ENCODE results near the gene GRID1.
A peak's percentile ranks its signal among the peaks of the same experiment; 100 is the strongest.

Gene GRID1

GRCh38 chr10:85601526-85601925, 765.1 kb downstream of the GRID1 start:
- Histone ChIP-seq H3K4me2 (ENCODE audit: low read length) (no peak overlapping the region), H3K36me3 (ENCODE audit: control insufficient read depth, insufficient read depth, low read length) (no peaks in the 10 kb centered on the region), H4K5ac (ENCODE audit: low read length) (no peak overlapping the region), H3K79me2 (ENCODE audit: control insufficient read depth, insufficient read depth, low read length) (no peaks in the 10 kb centered on the region), H4K8ac (ENCODE audit: low read depth, low read length) (no peak overlapping the region), H3K18ac (ENCODE audit: low read length) (no peak overlapping the region), H3K23ac (ENCODE audit: low read length) (no peak overlapping the region), H3K27me3 (ENCODE audit: insufficient read depth, low read length, poor library complexity) (no peaks in the 10 kb centered on the region), H3K4ac (ENCODE audit: low read depth, low read length) (no peak overlapping the region), H2BK5ac (ENCODE audit: low read length) (no peak overlapping the region), H3K79me1 (ENCODE audit: low read length) (no peaks in the 10 kb centered on the region), H3K56ac (ENCODE audit: low read length) (no peak overlapping the region), H3K9ac (ENCODE audit: low read length) (no peak overlapping the region), H3K27ac (ENCODE audit: low read depth, low read length) (no peak overlapping the region), H3K4me3 (ENCODE audit: low read length) (no peak overlapping the region), H2AK5ac (ENCODE audit: low read length) (no peak overlapping the region), H2BK120ac (ENCODE audit: low read depth, low read length) (no peak overlapping the region), H2BK15ac (replicated peaks; ENCODE audit: low read depth) (no peak overlapping the region), H3K4me1 (ENCODE audit: control insufficient read depth, low read depth, low read length) (no peaks in the 10 kb centered on the region)
- no CpG with 5 or more reads among the region's 9 CpGs for WGBS (ENCODE audit: extremely low coverage, insufficient coverage, low lambda C conversion rate)
- DNase-seq, result no peak

GRCh38 chr10:85600744-85601081, 765.9 kb downstream of the GRID1 start:
- H3K4me2 ChIP-seq (ENCODE audit: low read length), result no peak overlapping the region
- no peak overlapping the region for H2BK5ac ChIP-seq (ENCODE audit: low read length)
- H3K9ac ChIP-seq (ENCODE audit: low read length), result no peak overlapping the region
- no peak overlapping the region for H2BK15ac ChIP-seq (replicated peaks; ENCODE audit: low read depth)
- H3K18ac ChIP-seq (ENCODE audit: low read length), result no peak overlapping the region
- no peak overlapping the region for H3K4me3 ChIP-seq (ENCODE audit: low read length)
- H3K23ac ChIP-seq (ENCODE audit: low read length), result no peak overlapping the region
- H3K4me1 ChIP-seq (ENCODE audit: control insufficient read depth, low read depth, low read length), result no peaks in the 10 kb centered on the region
- no peak overlapping the region for H4K5ac ChIP-seq (ENCODE audit: low read length)
- no peak overlapping the region for H3K56ac ChIP-seq (ENCODE audit: low read length)
- no peaks in the 10 kb centered on the region for H3K79me2 ChIP-seq (ENCODE audit: control insufficient read depth, insufficient read depth, low read length)
- no CpG with 5 or more reads among the region's 2 CpGs for WGBS (ENCODE audit: extremely low coverage, insufficient coverage, low lambda C conversion rate)
- no peaks in the 10 kb centered on the region for H3K36me3 ChIP-seq (ENCODE audit: control insufficient read depth, insufficient read depth, low read length)
- no peaks in the 10 kb centered on the region for H3K27me3 ChIP-seq (ENCODE audit: insufficient read depth, low read length, poor library complexity)
- no peak overlapping the region for H2BK120ac ChIP-seq (ENCODE audit: low read depth, low read length)
- H3K79me1 ChIP-seq (ENCODE audit: low read length), result no peaks in the 10 kb centered on the region
- H4K8ac ChIP-seq (ENCODE audit: low read depth, low read length), result no peak overlapping the region
- no peak overlapping the region for H3K4ac ChIP-seq (ENCODE audit: low read depth, low read length)
- no peak overlapping the region for H2AK5ac ChIP-seq (ENCODE audit: low read length)
- no peak overlapping the region for H3K27ac ChIP-seq (ENCODE audit: low read depth, low read length)
- DNase-seq, result no peak

- DNase-seq, result peak; percentile 53
- Histone ChIP-seq H3K27ac (ENCODE audit: low read depth, low read length) (no peak overlapping the region), H2BK5ac (ENCODE audit: low read length) (no peak overlapping the region), H2AK5ac (ENCODE audit: low read length) (no peak overlapping the region), H2BK15ac (replicated peaks; ENCODE audit: low read depth) (no peak overlapping the region), H2BK120ac (ENCODE audit: low read depth, low read length) (no peak overlapping the region), H3K23ac (ENCODE audit: low read length) (no peak overlapping the region), H3K4me3 (ENCODE audit: low read length) (no peak overlapping the region), H3K36me3 (ENCODE audit: control insufficient read depth, insufficient read depth, low read length) (no peaks in the 10 kb centered on the region), H4K5ac (ENCODE audit: low read length) (no peak overlapping the region), H3K79me2 (ENCODE audit: control insufficient read depth, insufficient read depth, low read length) (no peaks in the 10 kb centered on the region), H3K4me2 (ENCODE audit: low read length) (no peak overlapping the region), H3K9ac (ENCODE audit: low read length) (no peak overlapping the region), H3K79me1 (ENCODE audit: low read length) (no peaks in the 10 kb centered on the region), H4K8ac (ENCODE audit: low read depth, low read length) (no peak overlapping the region), H3K4ac (ENCODE audit: low read depth, low read length) (no peak overlapping the region), H3K4me1 (ENCODE audit: control insufficient read depth, low read depth, low read length) (no peaks in the 10 kb centered on the region), H3K27me3 (ENCODE audit: insufficient read depth, low read length, poor library complexity) (no peaks in the 10 kb centered on the region), H3K18ac (ENCODE audit: low read length) (no peak overlapping the region), H3K56ac (ENCODE audit: low read length) (no peak overlapping the region)
- no CpG with 5 or more reads among the region's 5 CpGs for WGBS (ENCODE audit: extremely low coverage, insufficient coverage, low lambda C conversion rate)
Observed at GRCh38 chr10:85600026-85600743, 766.4 kb downstream of the GRID1 start.

GRCh38 chr10:85599081-85599480, 767.5 kb downstream of the GRID1 start:
- no peak overlapping the region for H2BK5ac ChIP-seq (ENCODE audit: low read length)
- H3K4me3 ChIP-seq (ENCODE audit: low read length), result no peak overlapping the region
- H4K5ac ChIP-seq (ENCODE audit: low read length), result no peak overlapping the region
- H4K8ac ChIP-seq (ENCODE audit: low read depth, low read length), result no peak overlapping the region
- H3K4ac ChIP-seq (ENCODE audit: low read depth, low read length), result no peak overlapping the region
- no peak overlapping the region for H2AK5ac ChIP-seq (ENCODE audit: low read length)
- no peaks in the 10 kb centered on the region for H3K36me3 ChIP-seq (ENCODE audit: control insufficient read depth, insufficient read depth, low read length)
- DNase-seq, result no peak
- no peaks in the 10 kb centered on the region for H3K27me3 ChIP-seq (ENCODE audit: insufficient read depth, low read length, poor library complexity)
- H3K4me1 ChIP-seq (ENCODE audit: control insufficient read depth, low read depth, low read length), result no peaks in the 10 kb centered on the region
- no peak overlapping the region for H3K18ac ChIP-seq (ENCODE audit: low read length)
- no peak overlapping the region for H3K9ac ChIP-seq (ENCODE audit: low read length)
- H3K79me2 ChIP-seq (ENCODE audit: control insufficient read depth, insufficient read depth, low read length), result no peaks in the 10 kb centered on the region
- H3K4me2 ChIP-seq (ENCODE audit: low read length), result no peak overlapping the region
- no peaks in the 10 kb centered on the region for H3K79me1 ChIP-seq (ENCODE audit: low read length)
- H3K56ac ChIP-seq (ENCODE audit: low read length), result no peak overlapping the region
- no peak overlapping the region for H3K27ac ChIP-seq (ENCODE audit: low read depth, low read length)
- no CpG with 5 or more reads among the region's 2 CpGs for WGBS (ENCODE audit: extremely low coverage, insufficient coverage, low lambda C conversion rate)
- H2BK120ac ChIP-seq (ENCODE audit: low read depth, low read length), result no peak overlapping the region
- no peak overlapping the region for H2BK15ac ChIP-seq (replicated peaks; ENCODE audit: low read depth)
- no peak overlapping the region for H3K23ac ChIP-seq (ENCODE audit: low read length)

- Histone ChIP-seq H2AK5ac (ENCODE audit: low read length) (no peak overlapping the region), H3K79me1 (ENCODE audit: low read length) (no peaks in the 10 kb centered on the region), H4K5ac (ENCODE audit: low read length) (no peak overlapping the region), H3K36me3 (ENCODE audit: control insufficient read depth, insufficient read depth, low read length) (no peaks in the 10 kb centered on the region), H3K18ac (ENCODE audit: low read length) (no peak overlapping the region), H2BK15ac (replicated peaks; ENCODE audit: low read depth) (no peak overlapping the region), H2BK120ac (ENCODE audit: low read depth, low read length) (no peak overlapping the region), H3K9ac (ENCODE audit: low read length) (no peak overlapping the region), H3K23ac (ENCODE audit: low read length) (no peak overlapping the region), H3K56ac (ENCODE audit: low read length) (no peak overlapping the region), H3K27me3 (ENCODE audit: insufficient read depth, low read length, poor library complexity) (no peaks in the 10 kb centered on the region), H3K4me2 (ENCODE audit: low read length) (no peak overlapping the region), H3K4ac (ENCODE audit: low read depth, low read length) (no peak overlapping the region), H3K27ac (ENCODE audit: low read depth, low read length) (no peak overlapping the region), H4K8ac (ENCODE audit: low read depth, low read length) (no peak overlapping the region), H3K79me2 (ENCODE audit: control insufficient read depth, insufficient read depth, low read length) (no peaks in the 10 kb centered on the region), H3K4me1 (ENCODE audit: control insufficient read depth, low read depth, low read length) (no peaks in the 10 kb centered on the region), H3K4me3 (ENCODE audit: low read length) (no peak overlapping the region), H2BK5ac (ENCODE audit: low read length) (no peak overlapping the region)
- DNase-seq, result no peak
- WGBS (ENCODE audit: extremely low coverage, insufficient coverage, low lambda C conversion rate), result no CpG with 5 or more reads among the region's 6 CpGs
Observed at GRCh38 chr10:85598646-85599045, 767.9 kb downstream of the GRID1 start.

GRCh38 chr10:85597006-85597405, 769.6 kb downstream of the GRID1 start:
- no peak for DNase-seq
- no CpG with 5 or more reads among the region's 5 CpGs for WGBS (ENCODE audit: extremely low coverage, insufficient coverage, low lambda C conversion rate)

More at GRCh38 chr10:85597006-85597405, 769.6 kb downstream of the GRID1 start:
- H3K4me2 ChIP-seq (ENCODE audit: low read length), result no peak overlapping the region
- no peaks in the 10 kb centered on the region for H3K79me2 ChIP-seq (ENCODE audit: control insufficient read depth, insufficient read depth, low read length)
- no peak overlapping the region for H3K18ac ChIP-seq (ENCODE audit: low read length)
- H3K4me3 ChIP-seq (ENCODE audit: low read length), result no peak overlapping the region
- no peaks in the 10 kb centered on the region for H3K79me1 ChIP-seq (ENCODE audit: low read length)
- no peak overlapping the region for H3K27ac ChIP-seq (ENCODE audit: low read depth, low read length)
- H3K36me3 ChIP-seq (ENCODE audit: control insufficient read depth, insufficient read depth, low read length), result no peaks in the 10 kb centered on the region
- no peak overlapping the region for H3K4ac ChIP-seq (ENCODE audit: low read depth, low read length)
- H2AK5ac ChIP-seq (ENCODE audit: low read length), result no peak overlapping the region
- no peak overlapping the region for H3K9ac ChIP-seq (ENCODE audit: low read length)
- no peak overlapping the region for H3K56ac ChIP-seq (ENCODE audit: low read length)
- no peaks in the 10 kb centered on the region for H3K27me3 ChIP-seq (ENCODE audit: insufficient read depth, low read length, poor library complexity)
- no peak overlapping the region for H2BK5ac ChIP-seq (ENCODE audit: low read length)
- H4K5ac ChIP-seq (ENCODE audit: low read length), result no peak overlapping the region
- H2BK120ac ChIP-seq (ENCODE audit: low read depth, low read length), result no peak overlapping the region
- H3K23ac ChIP-seq (ENCODE audit: low read length), result no peak overlapping the region
- H4K8ac ChIP-seq (ENCODE audit: low read depth, low read length), result no peak overlapping the region
- no peaks in the 10 kb centered on the region for H3K4me1 ChIP-seq (ENCODE audit: control insufficient read depth, low read depth, low read length)
- no peak overlapping the region for H2BK15ac ChIP-seq (replicated peaks; ENCODE audit: low read depth)
